Mucosa of gallbladder (tissue), 1 donor: ENCODE results near the gene WASF2. TPM values are rescaled to one million over a fixed set of nuclear protein-coding genes. Genes with fewer than 3 reads are reported as not detected.
"Not testable (repeated sequence)": the region's sequence is repeated elsewhere in the genome, so short reads cannot be mapped to it uniquely, and the experiment has no call there.

ENCODE experiments used
- DNase-seq: peaks from one replicate; pipeline ENCODE4 v3.0.0-alpha.2; 2020; ENCODE audit warnings: low spot score
- total RNA-seq: library from RNA; stranded (reverse); gene quantifications from one replicate; pipeline ENCODE4 v1.2.1, GENCODE V29; 2021
- donor health status: DM: no; HTN: no; CAD: no.

The WASF2 gene
- total RNA-seq, 1 donor from 2014 or later, result 124 TPM

DNA sequence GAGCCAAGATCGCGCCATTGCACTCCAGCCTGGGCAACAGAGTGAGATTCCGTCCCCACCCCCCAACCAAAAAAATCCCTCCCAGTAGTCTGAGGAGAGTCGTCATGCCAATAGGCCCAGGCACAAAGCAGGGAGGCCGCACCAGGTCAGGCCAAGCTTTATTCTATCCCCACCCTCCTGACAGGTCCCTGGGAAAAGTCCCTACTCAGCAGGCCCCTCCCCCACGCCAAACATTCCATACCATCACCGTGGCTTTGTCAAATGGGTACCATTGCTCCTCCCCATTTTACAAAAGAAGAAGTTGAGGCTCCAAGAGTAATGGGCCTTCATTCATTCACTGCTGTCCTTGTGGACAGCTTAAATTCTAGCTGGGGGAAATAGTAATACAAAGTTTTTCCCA, 92.2 kb downstream of the WASF2 start:
- no peak for DNase-seq

DNA sequence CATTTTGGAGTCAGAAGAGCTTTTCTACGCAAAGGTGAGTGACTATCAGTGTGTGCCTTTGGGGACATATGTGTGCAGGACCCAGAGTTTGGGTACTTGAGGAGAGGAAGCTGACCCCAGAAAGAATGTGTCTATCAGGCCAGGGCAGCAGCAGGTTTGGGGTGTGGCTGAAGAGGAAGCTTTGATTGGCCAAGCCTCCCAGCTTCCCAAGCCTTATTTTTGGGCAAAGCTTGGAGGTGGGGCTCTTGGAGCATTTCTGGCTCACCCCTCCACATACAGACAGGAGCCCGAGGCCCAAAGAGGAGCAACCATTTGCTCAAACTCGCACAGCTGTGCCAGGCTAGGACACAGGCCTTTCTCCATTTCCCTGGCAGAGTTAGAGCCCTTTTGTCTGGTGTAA, 92.9 kb downstream of the WASF2 start:
- no peak for DNase-seq

DNA sequence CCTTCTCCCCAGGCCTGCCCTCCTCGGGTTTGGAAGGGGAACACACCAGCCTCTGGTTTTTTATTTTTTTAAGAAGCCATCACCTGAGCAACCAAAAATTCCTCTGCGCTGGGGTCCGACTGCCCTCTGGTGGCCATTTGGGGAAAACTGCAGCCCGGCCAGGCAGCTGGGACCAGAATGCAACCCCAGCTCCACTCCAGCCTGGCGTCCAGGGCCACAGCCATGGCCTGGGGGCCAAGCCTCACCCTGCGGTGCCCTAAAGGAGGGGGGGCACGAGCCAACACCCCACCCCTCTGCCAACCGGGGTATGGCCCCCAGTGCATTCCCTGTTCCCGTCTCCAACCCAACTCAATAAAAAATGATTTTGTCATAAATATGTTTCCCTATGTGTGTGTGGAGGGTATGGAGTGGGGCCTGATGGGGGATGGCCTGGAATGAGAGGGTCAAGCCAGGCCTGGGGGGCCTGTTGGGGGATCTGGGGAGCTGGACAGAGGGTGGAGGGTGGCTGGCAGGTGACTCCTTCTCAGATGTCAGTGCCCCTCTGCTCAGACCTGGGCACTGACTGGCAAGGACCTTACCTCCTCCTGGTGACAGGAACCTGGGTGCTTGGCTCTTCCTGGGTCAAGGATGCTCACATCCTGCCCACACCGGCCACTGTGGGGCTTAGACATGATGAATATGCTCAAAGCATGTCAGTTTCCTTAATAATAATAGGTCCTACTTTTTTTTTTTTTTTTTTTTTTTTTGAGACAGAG, 94.3 kb downstream of the WASF2 start:
- peak; percentile 73 for DNase-seq

DNA sequence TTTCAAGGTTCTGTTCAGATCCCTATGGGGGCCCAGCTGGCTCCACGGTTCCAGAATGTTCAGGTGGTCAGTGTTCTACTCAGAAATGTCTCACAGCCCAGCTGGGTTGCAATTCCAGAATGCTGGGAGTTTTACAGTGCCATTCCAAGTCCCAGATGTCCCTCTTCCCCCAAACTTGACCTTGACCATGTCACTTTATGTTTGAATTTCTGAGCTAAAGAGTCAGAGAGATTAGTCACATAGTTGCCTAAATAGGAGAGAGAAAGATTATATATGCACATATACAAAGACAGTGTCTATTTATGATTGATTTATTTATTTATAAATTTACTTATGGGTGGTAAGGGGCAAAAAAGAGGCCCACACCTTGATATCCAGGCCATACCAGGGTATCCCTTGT, 95.0 kb downstream of the WASF2 start:
- no peak for DNase-seq

DNA sequence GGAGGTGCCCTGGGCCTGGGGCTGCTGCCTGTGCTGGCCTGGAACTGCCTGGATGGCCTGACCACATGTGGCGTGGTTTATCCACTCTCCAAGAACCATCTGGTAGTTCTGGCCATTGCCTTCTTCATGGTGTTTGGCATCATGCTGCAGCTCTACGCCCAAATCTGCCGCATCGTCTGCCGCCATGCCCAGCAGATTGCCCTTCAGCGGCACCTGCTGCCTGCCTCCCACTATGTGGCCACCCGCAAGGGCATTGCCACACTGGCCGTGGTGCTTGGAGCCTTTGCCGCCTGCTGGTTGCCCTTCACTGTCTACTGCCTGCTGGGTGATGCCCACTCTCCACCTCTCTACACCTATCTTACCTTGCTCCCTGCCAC, 95.7 kb downstream of the WASF2 start:
- DNase-seq, result no peak

DNA sequence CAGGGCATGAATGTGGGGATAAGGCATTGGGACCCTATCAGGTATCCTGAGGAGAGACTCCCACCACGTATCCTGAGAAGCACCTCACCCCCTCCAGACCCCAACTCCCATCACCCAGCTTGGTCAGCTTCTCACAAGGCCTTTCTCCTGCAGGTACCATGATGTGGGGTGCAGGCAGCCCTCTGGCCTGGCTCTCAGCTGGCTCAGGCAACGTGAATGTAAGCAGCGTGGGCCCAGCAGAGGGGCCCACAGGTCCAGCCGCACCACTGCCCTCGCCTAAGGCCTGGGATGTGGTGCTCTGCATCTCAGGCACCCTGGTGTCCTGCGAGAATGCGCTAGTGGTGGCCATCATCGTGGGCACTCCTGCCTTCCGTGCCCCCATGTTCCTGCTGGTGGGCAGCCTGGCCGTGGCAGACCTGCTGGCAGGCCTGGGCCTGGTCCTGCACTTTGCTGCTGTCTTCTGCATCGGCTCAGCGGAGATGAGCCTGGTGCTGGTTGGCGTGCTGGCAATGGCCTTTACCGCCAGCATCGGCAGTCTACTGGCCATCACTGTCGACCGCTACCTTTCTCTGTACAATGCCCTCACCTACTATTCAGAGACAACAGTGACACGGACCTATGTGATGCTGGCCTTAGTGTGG, 96.2 kb downstream of the WASF2 start:
- no peak for DNase-seq

DNA sequence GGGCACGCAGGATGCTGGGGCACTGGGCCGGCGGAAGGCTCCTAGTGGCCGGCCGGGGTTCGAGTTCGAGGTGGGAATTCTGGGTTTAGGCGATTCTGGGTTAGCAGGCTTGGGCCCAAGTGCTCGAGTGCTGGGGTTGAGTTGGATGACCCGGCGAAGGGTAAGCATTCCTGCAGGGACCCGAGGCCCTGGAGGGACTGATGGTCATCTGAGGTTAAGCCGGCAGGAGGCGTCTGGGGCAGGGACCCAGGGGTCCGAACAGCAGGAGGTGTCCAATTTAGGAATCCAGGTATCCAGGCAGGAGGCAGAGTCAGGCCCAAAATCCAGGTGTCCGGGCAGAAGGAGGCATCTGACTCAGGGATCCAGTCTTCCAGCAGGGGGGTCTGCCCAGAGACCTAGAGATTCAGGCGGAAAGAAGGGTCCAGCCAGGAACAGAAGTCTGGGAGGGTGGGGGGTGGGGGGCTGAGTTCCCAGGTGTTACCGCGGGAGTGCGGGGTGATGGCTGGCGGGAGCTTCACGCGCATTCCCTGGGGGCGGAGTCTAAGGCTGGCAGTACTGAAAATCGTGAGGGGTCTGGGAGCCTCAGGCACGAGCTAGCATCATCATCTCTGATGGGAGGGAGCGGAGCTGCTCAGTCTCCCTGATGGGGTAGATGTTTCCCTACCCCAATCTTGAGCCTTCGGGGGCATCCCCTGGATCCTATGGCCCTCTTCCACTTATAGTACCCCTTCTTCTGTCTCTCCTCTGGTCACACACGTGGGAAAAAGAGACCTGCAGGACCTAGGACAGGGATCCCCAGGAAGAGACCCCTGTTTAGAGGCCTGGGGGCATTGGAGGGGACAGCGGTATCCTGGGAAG, 97.0 kb downstream of the WASF2 start:
- DNase-seq, result no peak

DNA sequence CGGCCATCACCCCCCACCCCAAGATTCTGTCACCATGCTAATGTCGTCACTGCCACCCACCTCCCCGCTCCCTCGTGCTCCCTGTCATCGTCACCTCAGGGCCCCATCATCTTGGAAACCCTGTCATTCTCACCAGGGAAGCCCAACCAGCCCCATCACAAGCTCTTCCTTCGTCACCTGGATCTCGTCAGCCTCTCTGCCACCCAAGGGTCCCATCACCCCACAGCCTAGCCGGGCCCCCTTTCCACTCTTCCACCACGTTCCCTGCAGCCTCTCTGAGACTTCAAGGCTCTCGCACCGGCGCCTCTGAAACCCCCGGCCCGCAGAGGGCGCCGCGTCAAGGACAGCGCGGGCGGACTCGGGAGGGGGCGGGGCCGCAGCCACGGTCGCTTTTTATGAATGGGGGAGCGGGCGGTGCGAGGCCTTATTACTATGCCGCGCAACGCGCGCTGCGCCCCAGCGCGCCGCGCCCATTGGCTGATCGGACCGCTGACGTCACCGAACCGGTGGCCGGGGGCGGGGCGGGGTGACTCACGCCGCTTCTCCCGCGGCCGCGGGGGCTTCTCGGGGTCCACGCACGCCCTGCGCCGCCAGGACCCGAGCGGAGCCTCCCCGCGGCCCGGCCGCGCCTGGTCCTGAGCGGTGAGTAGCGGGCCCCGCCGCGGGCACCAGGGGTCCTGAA, 97.7 kb downstream of the WASF2 start, which contains the start of gene GPR3:
TSS of gene GPR3 (plus strand) at position 527 of the 682 bp plus-strand sequence. CDS start 1,177 bp downstream, outside the sequence.
- DNase-seq, result peak; percentile 89

DNA sequence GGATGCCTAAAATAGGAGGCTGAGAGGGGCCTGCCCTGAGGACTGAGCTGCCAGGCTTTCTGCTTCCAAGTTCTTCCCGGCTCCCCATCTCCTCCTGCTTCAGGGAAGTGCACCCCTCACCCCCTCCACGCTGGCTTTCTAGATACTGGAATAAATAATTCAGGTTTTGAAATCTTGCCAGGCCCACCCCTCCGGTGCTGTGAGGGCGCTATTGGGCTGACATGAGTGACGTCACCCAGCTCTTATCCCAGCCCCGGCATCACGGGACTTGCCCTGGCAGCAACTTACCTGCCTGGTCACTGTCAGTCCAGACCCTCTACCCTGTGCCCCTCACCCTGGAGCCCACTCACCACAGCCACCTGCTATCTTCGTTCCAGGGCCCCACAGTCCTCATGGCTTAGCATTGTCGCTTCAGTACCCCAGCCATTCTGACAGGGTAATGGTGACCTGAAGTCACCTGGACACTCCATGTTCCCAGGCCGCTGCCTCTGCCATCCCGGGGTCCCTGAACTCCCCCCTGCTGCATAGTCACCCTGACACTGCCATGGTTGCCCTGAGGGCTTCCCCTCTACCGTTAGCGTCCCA, 98.4 kb downstream of the WASF2 start:
- DNase-seq, result peak; percentile 35

DNA sequence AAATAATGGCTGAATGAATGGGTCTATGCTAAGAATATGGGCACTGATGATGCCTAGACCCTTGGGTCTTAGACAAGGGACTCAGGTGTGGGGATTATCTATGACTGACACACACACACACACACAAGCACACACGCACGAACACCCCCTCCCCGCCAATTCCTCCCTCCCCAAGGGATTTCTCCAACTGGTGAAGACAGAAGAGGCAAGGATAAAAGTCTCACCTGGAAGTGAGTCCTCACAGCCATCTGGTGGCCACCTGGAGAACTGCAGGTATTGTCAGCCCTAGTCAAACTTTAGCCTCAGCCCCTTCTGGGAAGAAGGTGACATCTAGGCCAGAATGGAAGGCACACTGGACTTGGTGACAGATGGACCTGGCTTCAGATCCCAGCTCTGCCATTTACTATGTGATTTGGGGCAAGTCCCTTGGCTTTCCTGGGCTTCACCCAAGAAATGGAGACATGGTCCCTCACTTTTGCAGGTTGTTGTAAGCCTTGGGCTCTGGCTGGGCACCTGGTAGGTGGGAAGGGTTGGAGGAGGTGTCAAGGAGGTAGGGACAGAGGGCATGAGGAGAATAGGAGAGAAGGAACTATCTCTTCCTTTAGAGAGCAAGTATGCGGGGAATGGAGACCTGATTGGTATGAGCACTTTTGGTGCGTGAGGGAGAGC, 101.5 kb downstream of the WASF2 start:
- peak; percentile 79 for DNase-seq

DNA sequence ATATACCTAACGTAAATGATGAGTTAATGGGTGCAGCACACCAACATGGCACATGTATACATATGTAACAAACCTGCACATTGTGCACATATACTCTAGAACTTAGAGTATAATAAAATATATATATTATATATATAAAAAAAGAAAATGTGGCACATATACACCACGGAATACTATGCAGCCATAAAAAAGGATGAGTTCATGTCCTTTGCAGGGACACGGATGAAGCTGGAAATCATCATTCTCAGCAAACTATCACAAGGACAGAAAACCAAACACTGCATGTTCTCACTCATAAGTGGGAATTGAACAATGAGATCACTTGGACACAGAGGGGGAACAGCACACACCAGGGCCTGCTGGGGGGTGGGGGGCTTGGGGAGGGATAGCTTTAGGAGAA, 105.2 kb downstream of the WASF2 start:
- not testable (repeated sequence) for DNase-seq

DNA sequence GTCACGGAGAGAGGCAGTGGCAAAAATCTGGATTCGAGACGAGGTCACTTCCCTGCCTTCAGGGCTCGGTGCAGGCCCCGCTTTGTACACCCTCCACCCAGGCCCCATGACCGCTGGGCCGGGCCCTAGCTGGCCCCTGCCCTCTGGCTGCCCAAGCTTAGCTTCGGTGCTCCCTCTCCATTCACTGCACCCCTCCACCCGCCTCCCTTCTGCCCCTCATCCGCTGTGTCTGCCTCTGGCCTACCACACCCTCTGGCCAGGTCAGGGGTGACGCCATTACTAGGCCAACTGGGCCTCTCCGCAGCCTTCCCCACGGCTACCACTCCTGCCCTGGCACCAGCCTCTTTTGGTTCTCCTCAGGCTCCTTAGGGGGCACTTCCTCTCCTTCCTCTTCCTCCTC, 106.3 kb downstream of the WASF2 start:
- DNase-seq, result no peak

DNA sequence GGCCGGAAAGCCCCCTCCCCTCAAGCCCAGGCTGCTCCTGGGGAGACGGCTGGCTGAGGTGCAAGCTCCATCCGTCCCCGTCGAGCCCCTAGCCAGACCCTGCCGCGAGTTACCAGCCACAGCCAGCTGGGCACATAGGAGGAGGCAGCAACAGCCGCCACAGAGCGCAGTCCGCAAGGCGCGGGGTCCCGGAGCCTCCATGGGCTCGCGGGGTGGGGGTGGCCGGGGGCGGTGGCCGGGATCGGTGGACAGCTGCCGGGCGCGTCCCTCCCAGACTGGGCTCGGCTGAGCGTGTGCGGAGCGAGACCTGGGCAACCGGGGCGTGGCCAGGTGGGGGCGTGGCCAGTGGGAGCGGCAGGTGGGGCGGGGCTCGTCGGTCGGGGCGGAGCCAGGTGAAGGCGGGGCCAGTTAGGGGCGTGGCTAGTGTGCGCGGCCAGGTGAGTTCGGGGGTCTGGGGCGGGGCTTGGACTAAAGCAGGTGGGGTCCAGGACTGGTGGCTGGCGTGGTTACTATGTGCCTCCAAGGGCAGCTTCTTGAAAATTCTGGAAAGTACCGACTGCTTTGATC, 106.8 kb downstream of the WASF2 start, which contains the start of gene CD164L2:
TSS of gene CD164L2 (minus strand) at position 295 of the 567 bp plus-strand sequence. CDS start at position 201, 94 bp downstream.
- peak; percentile 61 for DNase-seq

DNA sequence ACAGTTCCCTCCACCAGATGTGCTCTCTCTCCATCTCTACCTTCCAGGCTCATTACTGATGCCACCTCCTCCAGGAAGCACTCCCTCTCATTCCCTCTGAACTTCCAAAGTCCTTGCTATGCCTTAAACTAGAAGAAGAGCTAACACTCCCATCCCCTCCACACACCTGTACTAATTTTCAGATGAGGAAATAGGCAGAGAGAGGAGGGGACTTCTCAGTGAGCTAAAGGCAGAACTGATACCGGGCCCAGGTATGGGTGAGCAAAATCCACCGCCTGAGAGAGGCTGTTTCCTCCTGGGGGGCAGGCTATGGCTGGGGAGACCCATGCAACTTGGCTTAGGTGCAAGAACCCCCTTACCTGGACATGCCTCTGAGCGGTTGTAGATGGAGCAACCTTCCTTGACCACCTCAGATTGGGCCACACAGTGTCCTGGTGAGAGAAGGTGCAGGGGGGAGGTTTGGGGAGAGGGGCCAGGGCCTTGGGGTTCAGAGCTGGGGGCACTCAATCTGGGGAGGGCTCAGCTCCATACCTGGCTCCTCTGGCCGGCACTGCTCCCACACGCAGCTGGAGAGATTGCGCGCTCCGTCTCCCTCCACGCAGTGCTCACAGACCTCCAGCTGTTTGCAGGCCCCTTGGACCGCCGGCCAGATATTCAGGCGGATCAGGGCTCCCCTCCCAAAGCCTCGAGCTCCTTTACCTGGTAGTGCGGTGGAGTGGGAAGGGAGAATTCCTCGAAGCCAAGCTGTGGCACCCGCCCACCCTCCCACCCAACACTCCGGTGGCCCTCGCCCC, 107.8 kb downstream of the WASF2 start:
- no peak for DNase-seq

DNA sequence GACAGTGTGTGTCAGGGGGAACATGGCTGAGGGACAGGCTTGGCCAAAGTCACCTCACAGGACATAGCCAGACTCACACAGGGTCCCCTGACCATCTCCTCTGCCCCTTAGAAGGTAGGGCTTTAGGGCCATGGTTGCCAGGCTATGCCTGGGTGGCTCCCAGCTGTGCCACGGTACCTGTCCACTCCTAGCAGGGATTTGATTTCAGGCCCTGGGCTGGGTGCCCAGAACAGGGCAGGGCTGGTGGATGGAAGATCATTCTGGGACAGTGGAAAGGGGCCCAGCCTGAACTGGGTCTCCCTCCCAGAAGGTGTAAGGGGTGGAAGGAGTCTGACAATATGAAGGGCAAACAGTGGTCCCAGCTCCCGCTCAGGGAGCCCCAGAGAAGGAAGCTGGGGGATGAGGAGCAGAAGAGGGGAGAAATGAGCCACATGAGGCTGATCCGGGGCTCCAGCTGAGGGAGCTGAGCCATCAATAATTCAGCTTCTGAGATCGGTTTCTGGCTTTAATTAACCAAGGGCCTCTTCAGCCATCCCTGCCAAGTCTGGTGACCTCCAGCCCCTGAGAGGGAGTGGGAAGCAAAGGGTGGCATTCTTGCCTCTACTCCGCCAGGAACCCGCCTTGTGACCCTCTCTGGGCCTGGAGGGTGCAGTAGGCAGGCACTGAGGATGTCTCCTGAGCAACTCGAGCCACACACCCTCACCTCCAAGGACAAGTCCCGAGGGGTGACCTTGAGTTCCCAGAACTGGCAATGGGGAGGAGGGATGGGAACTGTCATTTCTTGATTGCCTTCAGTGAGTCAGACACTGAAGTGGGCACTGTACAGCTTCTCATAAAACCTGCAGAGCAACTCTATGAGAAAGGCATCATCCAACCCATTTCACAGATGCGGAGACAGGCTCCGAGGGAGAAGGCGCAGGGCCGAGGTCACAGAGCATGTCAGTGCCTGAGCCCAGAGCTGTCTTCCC, 108.9 kb downstream of the WASF2 start:
- no peak for DNase-seq

DNA sequence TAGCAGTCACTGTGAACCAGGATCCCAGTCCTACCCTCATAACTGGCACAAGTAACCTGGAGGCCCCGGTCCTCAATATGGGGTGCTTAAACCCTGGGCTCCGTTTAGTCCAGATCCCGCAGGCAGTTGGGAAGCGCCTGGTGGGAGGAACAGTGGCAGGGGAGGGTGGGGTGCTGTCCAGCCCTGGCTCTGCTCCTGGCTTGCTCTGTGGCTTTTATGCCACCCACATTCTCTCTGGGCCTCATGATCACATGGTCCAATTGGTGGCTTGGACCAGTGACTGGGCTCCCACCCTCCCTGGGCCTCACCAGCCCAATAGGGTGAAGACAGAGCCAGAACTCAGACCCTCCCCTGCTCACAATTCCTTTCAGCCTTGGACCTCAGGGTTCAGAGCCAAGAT, 109.7 kb downstream of the WASF2 start:
- no peak for DNase-seq

DNA sequence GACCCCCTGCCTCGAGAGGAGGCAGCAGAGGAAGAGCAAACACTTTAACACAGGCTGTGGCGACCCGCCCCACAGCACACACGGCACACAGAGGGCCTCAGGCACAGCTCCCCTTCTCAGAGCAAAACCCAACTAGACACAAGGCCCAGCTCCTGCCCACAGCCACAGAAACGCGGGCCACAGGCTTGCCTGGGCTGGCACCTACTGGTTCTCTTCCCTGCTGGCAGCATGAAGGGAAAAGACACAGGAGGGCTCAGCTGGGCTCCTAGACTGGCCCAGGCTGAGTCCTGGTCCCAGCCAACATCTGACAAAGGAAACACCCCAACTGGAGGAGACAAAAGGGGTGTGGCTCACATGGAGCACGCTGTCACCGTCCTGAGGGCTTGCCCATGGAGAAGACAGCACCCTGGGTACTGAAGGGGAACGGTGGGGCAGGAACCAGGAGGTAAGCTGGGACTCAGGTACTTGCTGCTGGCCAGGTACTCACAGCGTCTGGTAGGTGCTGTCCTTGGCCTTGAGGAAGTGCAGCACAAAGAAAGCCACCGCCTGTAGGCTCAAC, 110.3 kb downstream of the WASF2 start:
- DNase-seq, result no peak
